ENCODE results near the gene COG6. TPM values are rescaled to one million over a fixed set of nuclear protein-coding genes. Genes with fewer than 3 reads are reported as not detected.

The COG6 gene
- total and polyA plus RNA-seq, 2 of the 13 experiments (the other 11 are each of a cell fraction or from before 2014, with no cell fraction given): 23.5 to 26.1 TPM

DNA sequence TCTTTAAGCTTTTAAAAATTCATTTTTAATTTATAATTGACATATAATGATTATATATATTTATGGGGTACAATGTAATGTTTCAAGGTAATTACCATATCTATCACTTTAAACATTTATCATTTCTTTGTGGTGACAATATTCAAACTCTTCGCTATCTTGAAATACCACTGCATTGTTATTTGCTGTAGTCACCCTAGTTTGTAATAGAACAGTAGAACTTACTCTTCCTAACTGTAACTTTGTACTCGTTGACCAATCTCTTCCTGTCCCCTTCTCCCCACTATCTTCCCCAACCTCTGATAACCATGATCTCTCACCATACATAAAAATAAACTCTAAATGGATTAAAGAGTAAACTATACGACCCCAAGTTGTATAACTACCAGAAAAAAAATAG lies 20.4 kb downstream of the COG6 start (continued):
- TF ChIP-seq, protein P1, sequence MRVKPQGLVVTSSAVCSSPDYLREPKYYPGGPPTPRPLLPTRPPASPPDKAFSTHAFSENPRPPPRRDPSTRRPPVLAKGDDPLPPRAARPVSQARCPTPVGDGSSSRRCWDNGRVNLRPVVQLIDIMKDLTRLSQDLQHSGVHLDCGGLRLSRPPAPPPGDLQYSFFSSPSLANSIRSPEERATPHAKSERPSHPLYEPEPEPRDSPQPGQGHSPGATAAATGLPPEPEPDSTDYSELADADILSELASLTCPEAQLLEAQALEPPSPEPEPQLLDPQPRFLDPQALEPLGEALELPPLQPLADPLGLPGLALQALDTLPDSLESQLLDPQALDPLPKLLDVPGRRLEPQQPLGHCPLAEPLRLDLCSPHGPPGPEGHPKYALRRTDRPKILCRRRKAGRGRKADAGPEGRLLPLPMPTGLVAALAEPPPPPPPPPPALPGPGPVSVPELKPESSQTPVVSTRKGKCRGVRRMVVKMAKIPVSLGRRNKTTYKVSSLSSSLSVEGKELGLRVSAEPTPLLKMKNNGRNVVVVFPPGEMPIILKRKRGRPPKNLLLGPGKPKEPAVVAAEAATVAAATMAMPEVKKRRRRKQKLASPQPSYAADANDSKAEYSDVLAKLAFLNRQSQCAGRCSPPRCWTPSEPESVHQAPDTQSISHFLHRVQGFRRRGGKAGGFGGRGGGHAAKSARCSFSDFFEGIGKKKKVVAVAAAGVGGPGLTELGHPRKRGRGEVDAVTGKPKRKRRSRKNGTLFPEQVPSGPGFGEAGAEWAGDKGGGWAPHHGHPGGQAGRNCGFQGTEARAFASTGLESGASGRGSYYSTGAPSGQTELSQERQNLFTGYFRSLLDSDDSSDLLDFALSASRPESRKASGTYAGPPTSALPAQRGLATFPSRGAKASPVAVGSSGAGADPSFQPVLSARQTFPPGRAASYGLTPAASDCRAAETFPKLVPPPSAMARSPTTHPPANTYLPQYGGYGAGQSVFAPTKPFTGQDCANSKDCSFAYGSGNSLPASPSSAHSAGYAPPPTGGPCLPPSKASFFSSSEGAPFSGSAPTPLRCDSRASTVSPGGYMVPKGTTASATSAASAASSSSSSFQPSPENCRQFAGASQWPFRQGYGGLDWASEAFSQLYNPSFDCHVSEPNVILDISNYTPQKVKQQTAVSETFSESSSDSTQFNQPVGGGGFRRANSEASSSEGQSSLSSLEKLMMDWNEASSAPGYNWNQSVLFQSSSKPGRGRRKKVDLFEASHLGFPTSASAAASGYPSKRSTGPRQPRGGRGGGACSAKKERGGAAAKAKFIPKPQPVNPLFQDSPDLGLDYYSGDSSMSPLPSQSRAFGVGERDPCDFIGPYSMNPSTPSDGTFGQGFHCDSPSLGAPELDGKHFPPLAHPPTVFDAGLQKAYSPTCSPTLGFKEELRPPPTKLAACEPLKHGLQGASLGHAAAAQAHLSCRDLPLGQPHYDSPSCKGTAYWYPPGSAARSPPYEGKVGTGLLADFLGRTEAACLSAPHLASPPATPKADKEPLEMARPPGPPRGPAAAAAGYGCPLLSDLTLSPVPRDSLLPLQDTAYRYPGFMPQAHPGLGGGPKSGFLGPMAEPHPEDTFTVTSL (CRISPR knock-in tag; IDR thresholded peaks at IDR 0.05; ENCODE audit: borderline replicate concordance): no peak
- TF ChIP-seq CEBPG (CRISPR knock-in tag; IDR thresholded peaks at IDR 0.05) (no peak), SALL1 (CRISPR knock-in tag; IDR thresholded peaks at IDR 0.05) (no peak), PAF1 (CRISPR knock-in tag; IDR thresholded peaks at IDR 0.05) (no peak), ZNF296 (CRISPR knock-in tag; conservative IDR thresholded peaks at IDR 0.05) (no peak), IRF2 (CRISPR knock-in tag; IDR thresholded peaks at IDR 0.05) (no peak), FOSL1 (CRISPR knock-in tag; IDR thresholded peaks at IDR 0.05; ENCODE audit: borderline replicate concordance) (no peak), ZNF557 (CRISPR knock-in tag; IDR thresholded peaks at IDR 0.05) (no peak), SETDB1 (CRISPR knock-in tag; IDR thresholded peaks at IDR 0.05; ENCODE audit: borderline replicate concordance) (no peak), PAX8 (CRISPR knock-in tag; IDR thresholded peaks at IDR 0.05; ENCODE audit: borderline replicate concordance) (no peak)

Measured in HepG2 (cell line).